Measurements from ENCODE around the gene NDN.
A peak's percentile ranks its signal among the peaks of the same experiment; 100 is the strongest.
"Not testable (repeated sequence)": the region's sequence is repeated elsewhere in the genome, so short reads cannot be mapped to it uniquely, and the experiment has no call there.

Gene NDN

GRCh38 chr15:23687143-23687470 lies at the start of gene NDN:
NDN (minus strand) TSS chr15:23687305; CDS start chr15:23687217, 88 bp downstream.
- peak in 1 of 3 donors; percentile 0 for DNase-seq (ENCODE audit: low read depth in 2 of 3, low spot score in 1 of 3)

- DNase-seq (ENCODE audit: low read depth in 2 of 3, low spot score in 1 of 3), result no peak
These were observed 49.0 kb upstream of the NDN start for GRCh38 chr15:23736033-23736673.

DNA sequence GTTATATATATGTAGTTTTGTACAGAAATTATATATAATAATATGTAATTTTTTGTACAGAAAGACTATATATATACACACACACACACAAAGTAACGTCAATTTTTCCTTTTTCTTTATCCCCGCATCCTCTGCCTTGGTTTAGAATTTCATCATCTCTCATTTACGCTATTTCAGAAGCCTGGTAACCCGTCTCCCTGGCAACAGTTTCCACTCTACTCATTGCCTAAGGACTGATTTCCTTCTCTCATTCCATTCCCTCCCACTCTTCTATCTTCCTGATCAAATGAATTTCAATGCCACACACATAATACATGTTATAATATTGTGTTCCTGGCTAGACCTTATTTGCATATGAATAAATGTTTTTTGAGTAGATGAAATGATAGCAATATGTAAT lies 47.8 kb upstream of the NDN start:
- no peak for DNase-seq (ENCODE audit: low read depth in 2 of 3, low spot score in 1 of 3)

DNA sequence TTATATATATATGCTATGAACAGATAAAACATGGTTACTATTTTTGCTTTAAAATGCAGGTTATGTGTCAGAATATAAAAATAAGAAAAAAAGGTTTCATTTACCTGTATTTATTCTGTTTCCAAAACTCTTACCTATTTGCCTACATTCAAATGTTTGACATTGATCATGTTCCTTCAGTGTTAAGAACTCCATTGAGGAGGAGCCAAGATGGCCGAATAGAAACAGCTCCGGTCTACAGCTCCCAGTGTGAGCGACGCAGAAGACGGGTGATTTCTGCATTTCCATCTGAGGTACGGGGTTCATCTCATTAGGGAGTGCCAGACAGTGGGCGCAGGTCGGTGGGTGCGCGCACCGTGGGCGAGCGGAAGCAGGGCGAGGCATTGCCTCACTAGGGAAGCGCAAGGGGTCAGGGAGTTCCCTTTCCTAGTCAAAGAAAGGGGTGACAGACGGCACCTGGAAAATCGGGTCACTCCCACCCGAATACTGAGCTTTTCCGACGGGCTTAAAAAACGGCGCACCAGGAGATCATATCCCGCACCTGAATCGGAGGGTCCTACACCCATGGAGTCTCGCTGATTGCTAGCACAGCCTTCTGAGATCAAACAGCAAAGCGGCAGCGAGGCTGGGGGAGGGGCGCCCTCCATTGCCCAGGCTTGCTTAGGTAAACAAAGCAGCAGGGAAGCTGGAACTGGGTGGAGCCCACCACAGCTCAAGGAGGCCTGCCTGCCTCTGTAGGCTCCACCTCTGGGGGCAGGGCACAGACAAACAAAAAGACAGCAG lies 27.0 kb upstream of the NDN start:
- DNase-seq (ENCODE audit: low read depth in 2 of 3, low spot score in 1 of 3), result not testable (repeated sequence)

- DNase-seq (ENCODE audit: low read depth in 2 of 3, low spot score in 1 of 3), result no peak
These were observed 21.2 kb upstream of the NDN start for GRCh38 chr15:23708332-23708731.

DNA sequence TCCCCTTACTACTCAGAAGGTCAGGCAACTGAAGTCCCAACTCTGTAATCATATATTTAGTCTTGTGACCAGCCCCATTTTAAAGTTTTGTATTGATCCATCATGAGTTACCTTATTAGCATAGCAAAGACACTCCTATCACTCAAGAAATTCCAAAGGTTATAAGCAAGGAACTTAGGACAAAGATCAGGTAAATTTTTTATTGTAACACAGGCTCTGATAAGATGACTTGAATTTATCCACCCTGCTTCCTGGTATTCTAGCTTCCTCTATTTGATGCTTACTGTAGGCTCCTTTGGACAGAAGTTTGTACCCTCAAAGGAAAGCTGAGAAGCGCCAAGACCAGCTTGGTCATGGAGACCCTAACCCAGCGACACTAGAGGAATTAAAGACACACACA lies 8.2 kb upstream of the NDN start:
- DNase-seq (ENCODE audit: low read depth in 2 of 3, low spot score in 1 of 3), result no peak

DNA sequence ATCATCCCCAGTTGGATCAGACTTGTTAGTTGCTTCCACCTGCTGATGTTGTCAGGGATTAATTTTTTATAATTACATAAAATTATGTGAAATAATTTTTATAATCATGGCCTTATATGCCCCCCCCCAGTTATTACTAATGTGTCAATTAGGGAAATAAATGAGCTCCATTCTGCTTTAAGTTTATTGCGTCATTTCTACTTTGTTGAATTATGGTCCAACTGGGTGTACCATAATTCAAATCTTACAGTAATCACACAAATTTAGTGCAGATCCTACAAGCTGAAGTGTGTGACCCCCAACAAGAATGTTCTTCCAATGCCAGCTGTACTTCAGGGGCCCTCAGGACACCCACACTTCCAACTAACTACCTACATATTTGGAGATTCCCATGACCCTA lies 7.5 kb upstream of the NDN start:
- no peak for DNase-seq (ENCODE audit: low read depth in 2 of 3, low spot score in 1 of 3)

GRCh38 chr15:23690450-23690852 lies 3.3 kb upstream of the NDN start:
- no peak for DNase-seq (ENCODE audit: low read depth in 2 of 3, low spot score in 1 of 3)

GRCh38 chr15:23690015-23690414 lies 2.9 kb upstream of the NDN start:
- DNase-seq (ENCODE audit: low read depth in 2 of 3, low spot score in 1 of 3), result no peak

DNA sequence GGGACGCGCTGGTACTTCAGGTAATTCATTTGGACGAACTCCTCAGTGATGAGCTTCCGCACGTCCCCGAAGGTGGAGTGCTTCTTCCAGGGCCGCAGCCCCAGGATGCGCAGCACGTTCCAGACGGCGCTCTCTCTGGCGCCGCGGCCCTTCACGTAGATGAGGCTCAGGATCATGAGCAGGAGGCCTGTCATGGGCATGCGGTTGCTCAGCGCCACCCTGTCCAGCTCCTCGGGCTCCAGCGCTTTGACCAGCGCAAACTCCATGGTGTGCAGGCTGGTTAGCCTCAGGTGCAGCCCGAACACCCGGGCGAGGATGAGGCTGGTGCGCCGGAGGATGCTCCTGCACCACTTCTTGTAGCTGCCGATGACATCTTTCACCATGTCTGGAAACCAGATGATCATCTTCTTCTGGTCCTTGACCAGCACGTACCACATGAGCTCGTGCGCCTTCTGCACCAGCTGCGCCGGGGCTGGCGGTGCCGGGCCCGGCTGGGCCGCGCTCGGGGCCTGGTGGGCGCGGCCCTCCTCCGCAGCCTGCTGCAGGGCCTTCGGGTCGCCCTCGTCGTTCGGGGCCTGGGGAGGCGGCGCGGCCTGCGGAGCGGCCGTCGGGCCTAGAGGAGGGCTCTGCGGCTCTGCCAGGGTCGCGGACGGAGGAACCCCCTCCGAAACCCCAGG lies 501 bp downstream of the NDN start:
- DNase-seq (ENCODE audit: low read depth in 2 of 3, low spot score in 1 of 3), result no peak

- DNase-seq (ENCODE audit: low read depth in 2 of 3, low spot score in 1 of 3), result no peak
These were observed 15.6 kb downstream of the NDN start for GRCh38 chr15:23671481-23671880.

- DNase-seq (ENCODE audit: low read depth in 2 of 3, low spot score in 1 of 3), result no peak
These were observed 16.1 kb downstream of the NDN start for GRCh38 chr15:23670970-23671369.

GRCh38 chr15:23663232-23663631 lies 23.9 kb downstream of the NDN start:
- DNase-seq (ENCODE audit: low read depth in 2 of 3, low spot score in 1 of 3), result no peak

GRCh38 chr15:23648920-23649515 lies 38.1 kb downstream of the NDN start:
- peak in 2 of 3 donors; percentile 8 to 26 for DNase-seq (ENCODE audit: low read depth in 2 of 3, low spot score in 1 of 3)

- no peak for DNase-seq (ENCODE audit: low read depth in 2 of 3, low spot score in 1 of 3)
These were observed 39.4 kb downstream of the NDN start, which contains the start of gene MAGEL2 for GRCh38 chr15:23647421-23648370. MAGEL2 (minus strand) TSS chr15:23647867; CDS start chr15:23647742, 125 bp downstream.

DNA sequence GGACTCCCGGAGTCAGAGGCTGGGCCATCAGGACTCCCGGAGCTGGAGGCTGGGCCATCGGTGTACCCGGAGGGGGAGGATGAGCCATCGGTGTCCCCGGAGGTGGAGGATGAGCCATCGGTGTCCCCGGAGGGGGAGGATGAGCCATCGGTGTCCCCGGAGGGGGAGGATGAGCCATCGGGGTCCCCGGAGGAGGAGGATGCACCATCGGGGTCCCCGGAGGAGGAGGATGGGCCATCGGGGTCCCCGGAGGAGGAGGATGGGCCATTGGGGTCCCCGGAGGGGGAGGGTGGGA lies 40.2 kb downstream of the NDN start:
- no peak for DNase-seq (ENCODE audit: low read depth in 2 of 3, low spot score in 1 of 3)

- DNase-seq (ENCODE audit: low read depth in 2 of 3, low spot score in 1 of 3), result no peak
These were observed 40.7 kb downstream of the NDN start for GRCh38 chr15:23646165-23647000.

DNA sequence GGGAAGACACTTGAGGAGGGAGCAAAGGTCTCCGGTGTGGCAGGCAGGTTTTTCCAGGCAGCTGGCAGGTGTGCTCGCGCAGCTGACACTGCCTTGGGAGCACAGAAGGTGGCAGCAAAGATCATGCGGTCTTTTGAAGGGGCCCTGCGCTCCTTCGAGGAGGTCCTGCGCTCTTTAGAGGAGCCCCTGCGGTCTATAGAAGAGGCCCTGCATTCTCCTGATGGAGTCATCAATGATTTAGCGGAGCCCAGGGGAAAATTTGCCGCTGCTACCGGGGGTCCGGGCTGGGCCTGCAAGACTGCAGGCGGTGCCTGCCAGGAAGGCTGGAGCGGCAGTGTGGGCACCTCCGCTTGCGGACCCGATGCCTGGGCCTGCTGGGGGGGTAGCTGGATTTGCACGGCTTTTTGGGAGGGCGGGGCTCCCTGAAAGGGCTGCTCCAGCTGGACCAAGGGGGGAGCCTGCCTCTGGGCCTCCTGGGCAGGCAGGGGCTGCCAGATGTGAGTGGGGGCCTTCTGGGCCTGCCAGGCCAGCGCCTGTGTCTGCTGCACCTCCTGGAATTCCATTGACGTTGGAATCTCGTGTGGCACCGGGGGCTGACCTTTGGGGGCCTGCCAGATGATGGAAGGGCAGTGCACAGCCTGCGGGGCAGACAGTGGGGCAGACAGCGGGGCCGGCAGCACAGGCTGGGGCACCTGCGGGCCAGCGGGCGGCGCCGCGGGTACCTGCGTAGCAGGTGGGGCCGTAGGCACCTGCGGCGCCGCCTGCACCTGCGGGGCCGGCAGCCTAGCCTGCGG lies 41.5 kb downstream of the NDN start:
- no peak for DNase-seq (ENCODE audit: low read depth in 2 of 3, low spot score in 1 of 3)

DNA sequence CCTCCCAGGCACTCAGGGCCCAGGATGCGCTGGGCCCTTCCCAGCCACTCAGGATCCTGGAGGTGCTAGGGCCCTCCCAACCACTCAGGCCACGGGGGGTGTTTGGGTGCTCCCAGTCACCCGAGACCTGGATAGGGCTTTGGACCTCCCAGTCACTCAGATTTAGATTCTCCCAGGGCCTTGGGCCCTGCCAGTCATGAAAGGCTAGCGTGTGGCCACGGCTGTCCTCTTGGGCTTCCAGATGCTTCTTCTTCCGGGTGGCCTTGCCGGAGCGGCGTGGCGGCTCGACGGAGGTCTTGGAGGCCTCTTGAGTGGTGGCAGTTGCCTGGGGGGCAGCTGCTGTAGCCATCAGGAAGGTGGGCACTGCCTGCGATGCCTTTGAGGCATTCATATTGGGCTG lies 42.3 kb downstream of the NDN start:
- no peak for DNase-seq (ENCODE audit: low read depth in 2 of 3, low spot score in 1 of 3)

Data from stimulated activated CD4-positive, alpha-beta T cell treated with anti-CD3 and anti-CD28 coated beads, Interleukin-12 subunit alpha, Interleukin-12 subunit beta, amount 100 ng/mL, for 48 hours (primary cell).